ENCODE data around the gene GFY.

GRCh38 chr19:49391581-49392399 is 33.4 kb upstream of the GFY start:
- TF ChIP-seq POLR2A (IDR thresholded peaks at IDR 0.05; ENCODE audit: low read depth, low read length) (no peak), POLR2AphosphoS5 (IDR thresholded peaks at IDR 0.05; ENCODE audit: low read depth, low read length) (no peak), TAF1 (IDR thresholded peaks at IDR 0.05; ENCODE audit: low read depth, low read length) (no peak)
